Measurements from ENCODE around the gene SIK3. TPM values are rescaled to one million over a fixed set of nuclear protein-coding genes. Genes with fewer than 3 reads are reported as not detected.

SIK3 gene
- total RNA-seq (2022; extraction: Qiagen RNA extraction; ENCODE audit: low read depth), result 7.8 to 11.0 TPM (median 10.1 TPM) in 5 replicates

DNA sequence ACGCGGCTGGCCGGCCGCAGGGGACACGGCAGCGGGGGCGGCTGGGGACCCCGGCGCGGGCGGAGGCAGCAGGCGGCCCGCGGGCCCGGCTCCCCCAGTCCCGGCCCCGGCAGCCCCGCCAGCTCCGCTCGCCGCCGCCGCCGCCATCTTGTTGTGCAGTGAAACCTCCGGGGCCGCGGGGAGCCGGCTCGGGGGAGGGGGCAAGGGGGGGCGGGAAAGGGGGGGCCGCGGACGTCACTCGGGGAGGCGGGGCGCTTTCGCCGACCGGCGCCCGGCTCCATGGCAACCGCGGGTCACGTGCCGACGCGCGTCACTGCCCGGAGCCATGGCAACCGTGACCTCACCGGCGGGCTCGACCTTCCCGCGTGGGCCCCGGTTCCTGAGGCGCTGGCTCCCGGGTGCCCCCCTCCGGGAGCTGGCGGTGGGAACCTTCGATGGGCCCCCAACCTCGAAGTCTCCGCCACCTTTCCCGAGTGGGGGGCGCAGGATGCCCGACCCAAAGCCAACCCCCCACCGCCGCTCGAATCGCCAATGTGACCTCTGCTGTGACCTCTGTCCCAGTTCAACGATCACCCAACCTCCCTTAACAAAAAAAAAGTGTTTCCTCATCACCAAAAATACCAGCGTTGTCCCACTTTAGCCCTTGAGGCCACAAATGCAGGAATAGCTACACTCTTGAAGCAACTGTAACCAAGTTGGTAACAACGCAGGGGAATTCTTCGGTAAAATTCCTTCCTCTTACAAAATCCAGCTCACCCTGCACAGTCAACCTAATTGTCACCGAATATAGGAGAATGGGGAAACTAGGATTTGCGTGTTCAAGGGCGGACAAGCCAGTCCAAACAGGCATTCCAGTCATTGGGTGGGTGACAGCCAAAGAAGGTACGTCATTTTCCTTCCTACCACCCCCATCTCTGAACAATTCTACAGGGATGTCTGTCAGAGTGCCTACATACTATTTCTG is at the start of gene SIK3:
Gene SIK3, minus strand, starts transcription at position 160 of the 964 bp plus-strand sequence. Its CDS starts 13 bp downstream, at position 147.

DNA sequence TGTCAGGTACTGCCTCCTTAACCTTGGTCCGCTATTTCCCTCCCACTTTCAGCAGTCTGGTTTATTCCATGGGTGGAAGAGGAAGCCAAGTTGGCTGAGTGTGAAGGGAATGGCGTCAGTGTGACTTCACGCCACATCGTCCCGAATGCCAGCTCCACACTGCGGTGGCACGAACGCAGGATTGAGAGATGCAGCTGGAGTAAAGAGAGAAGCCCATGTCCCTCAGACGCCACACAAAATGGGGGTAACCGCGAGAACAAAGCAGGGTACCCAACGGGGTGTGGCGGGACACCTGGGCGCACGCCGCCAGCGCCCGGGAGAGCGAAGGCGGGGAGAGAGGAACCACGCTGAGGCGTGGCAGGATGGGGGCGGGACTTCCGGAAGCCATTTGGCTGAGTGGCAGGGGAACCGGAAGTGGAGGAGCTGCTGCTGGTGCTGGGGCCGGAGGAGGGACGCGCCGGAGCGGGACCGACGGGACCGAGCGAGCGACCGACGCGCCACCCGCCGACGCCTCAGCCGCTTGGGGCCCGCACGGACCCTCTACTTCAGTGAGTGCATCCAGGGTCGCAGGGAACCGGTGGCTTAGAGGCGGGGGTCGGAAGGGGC is 45.7 kb upstream of the SIK3 start, which contains the start of gene PAFAH1B2:
Gene PAFAH1B2, plus strand, starts transcription at position 417 of the 606 bp plus-strand sequence. CDS start 8,161 bp downstream, outside the sequence.

DNA sequence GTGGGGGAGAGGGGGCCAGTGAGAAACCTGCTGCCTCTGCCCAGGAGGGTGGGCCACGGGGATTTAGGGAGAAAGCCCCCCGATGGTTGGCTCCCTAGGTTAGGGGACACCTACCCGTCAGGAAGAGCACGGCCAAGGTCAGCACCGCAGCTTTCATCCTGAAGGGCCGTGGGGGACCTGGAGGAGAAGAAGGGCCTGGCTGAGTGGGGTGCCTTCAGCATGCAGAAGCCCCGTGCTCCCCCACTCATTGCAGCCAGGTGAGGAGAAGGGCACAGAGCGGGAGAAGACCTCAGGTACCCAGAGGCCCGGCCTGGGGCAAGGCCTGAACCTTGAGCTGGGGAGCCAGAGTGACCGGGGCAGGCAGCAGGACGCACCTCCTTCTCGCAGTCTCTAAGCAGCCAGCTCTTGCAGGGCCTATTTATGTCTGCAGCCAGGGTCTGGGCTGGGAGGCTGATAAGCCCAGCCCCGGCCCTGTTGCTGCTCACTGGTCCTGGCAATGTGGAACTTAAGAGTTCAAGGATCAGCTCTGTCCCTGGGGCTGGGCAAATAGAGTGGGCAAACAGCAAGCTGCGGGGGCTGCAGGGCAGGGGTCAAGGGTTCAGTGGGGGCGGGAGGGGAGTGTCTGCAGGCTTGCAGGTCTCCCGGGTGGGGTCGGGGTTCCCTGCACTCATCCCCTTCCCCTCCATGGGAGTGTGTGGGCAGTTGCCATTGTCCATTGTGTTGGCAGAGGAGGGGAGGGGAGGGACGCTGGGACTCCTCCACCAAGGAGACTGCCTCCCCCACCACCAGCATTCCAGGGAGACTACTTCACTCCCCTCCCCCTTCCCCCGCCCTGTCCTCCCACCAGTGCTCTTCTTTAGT is 260.8 kb downstream of the SIK3 start, which contains the start of gene APOA1:
Gene APOA1, minus strand, starts transcription at position 392 of the 861 bp plus-strand sequence. Its CDS starts 235 bp downstream, at position 157.

DNA sequence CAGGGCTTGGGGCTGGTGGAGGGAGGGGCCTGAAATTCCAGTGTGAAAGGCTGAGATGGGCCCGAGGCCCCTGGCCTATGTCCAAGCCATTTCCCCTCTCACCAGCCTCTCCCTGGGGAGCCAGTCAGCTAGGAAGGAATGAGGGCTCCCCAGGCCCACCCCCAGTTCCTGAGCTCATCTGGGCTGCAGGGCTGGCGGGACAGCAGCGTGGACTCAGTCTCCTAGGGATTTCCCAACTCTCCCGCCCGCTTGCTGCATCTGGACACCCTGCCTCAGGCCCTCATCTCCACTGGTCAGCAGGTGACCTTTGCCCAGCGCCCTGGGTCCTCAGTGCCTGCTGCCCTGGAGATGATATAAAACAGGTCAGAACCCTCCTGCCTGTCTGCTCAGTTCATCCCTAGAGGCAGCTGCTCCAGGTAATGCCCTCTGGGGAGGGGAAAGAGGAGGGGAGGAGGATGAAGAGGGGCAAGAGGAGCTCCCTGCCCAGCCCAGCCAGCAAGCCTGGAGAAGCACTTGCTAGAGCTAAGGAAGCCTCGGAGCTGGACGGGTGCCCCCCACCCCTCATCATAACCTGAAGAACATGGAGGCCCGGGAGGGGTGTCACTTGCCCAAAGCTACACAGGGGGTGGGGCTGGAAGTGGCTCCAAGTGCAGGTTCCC is 268.6 kb downstream of the SIK3 start, which contains the start of gene APOC3:
Gene APOC3, plus strand, starts transcription at position 383 of the 659 bp plus-strand sequence. CDS start 676 bp downstream, outside the sequence.

DNA sequence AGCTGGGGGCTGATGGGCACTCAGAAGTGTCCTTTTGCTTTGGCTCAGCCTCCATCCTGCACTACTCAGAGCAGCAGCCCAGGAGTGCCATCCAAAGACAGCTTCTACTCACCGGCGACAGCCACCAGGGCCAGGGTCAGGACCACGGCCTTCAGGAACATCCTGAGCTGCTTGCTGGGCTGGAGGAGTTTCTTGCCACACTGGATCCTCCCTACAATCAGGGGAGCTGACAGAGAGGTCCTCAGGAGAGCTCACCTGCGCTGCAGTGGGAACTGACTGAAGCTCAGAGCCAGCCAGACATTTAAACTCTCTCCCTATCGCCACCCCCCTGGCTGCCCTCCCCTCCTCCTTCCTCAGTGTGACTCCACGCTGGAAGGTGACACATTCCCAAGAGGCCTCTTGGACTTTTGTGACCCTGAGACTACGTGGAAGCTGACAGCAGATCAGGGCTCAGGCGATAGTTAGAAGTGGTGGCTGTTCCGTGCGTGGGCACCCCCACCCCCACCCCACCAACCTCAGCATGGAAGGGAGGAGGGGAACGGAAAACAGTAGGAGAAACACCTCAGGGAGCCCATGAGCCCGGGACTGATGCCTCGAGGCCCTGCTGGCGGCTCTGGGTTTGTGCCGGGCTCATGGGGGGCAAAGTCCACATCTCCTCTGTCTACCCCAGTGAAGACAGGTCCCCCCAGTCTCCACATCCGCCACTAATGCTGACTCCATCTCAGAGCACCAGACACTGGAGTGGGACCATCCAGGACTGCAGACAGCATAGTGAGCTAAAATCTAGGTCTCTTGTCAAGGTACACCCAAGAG is 275.0 kb downstream of the SIK3 start, which contains the start of gene APOA4:
Gene APOA4, minus strand, starts transcription at position 274 of the 813 bp plus-strand sequence. Its CDS starts 113 bp downstream, at position 161.

Other genes starting within 250 kb of the SIK3 start
- gene PAFAH1B2, start 45.9 kb upstream of the SIK3 start, total RNA-seq (2022; extraction: Qiagen RNA extraction; ENCODE audit: low read depth), result 33.9 to 45.2 TPM (median 41.4 TPM) in 5 replicates
- 4.1 to 6.5 TPM (median 5.9 TPM) in 5 replicates for gene SIDT2, start 80.3 kb upstream of the SIK3 start, total RNA-seq (2022; extraction: Qiagen RNA extraction; ENCODE audit: low read depth)
- gene TAGLN, start 100.9 kb upstream of the SIK3 start, total RNA-seq (2022; extraction: Qiagen RNA extraction; ENCODE audit: low read depth), result 58.4 to 157 TPM (median 104 TPM) in 5 replicates
- 13.4 to 20.8 TPM (median 16.9 TPM) in 5 replicates for gene PCSK7, start 133.6 kb upstream of the SIK3 start, total RNA-seq (2022; extraction: Qiagen RNA extraction; ENCODE audit: low read depth)
- 8.9 to 12.6 TPM (median 10.4 TPM) in 5 replicates for gene RNF214, start 134.2 kb upstream of the SIK3 start, total RNA-seq (2022; extraction: Qiagen RNA extraction; ENCODE audit: low read depth)
- gene BACE1-AS, start 192.9 kb upstream of the SIK3 start, total RNA-seq (2022; extraction: Qiagen RNA extraction; ENCODE audit: low read depth), result 1.4 to 2.4 TPM (median 2.4 TPM) in 5 replicates
- 8.0 to 10.6 TPM (median 8.9 TPM) in 5 replicates for gene BACE1, start 217.8 kb upstream of the SIK3 start, total RNA-seq (2022; extraction: Qiagen RNA extraction; ENCODE audit: low read depth)
- 15.1 to 18.6 TPM (median 17.8 TPM) in 5 replicates for gene CEP164, start 229.4 kb upstream of the SIK3 start, total RNA-seq (2022; extraction: Qiagen RNA extraction; ENCODE audit: low read depth)

Data from A549 treated with DMSO at 1 μM for 4 hours (cell line).